SU-DHL-6 (cell line): ENCODE results near the gene LDB3.

Experiments
- H2AFZ ChIP-seq: fragments of 200-600 bp; sonication (generic); 2 replicates; pipeline ENCODE4 v1.6.1; 2014; ENCODE audit warnings: low read depth, mild to moderate bottlenecking, moderate library complexity, mixed read lengths, antibody characterized with exemption, low read length; ENCODE audit not compliant: severe bottlenecking
- H3F3A ChIP-seq: fragments of 200-600 bp; shearing (Covaris generic); 2 replicates; pipeline ENCODE4 v1.6.0; 2016; ENCODE audit warnings: antibody characterized with exemption, mild to moderate bottlenecking; ENCODE audit not compliant: insufficient read depth
- H3K27ac ChIP-seq: fragments of 200-600 bp; sonication (generic); 2 replicates; pipeline ENCODE4 v1.5.1; 2016; ENCODE audit warnings: low read depth, mild to moderate bottlenecking, low read length, moderate library complexity, mixed read lengths
- H3K27me3 ChIP-seq: fragments of 200-600 bp; sonication (generic), shearing (Covaris generic); 2 replicates; pipeline ENCODE4 v1.6.0; 2014; ENCODE audit warnings: mild to moderate bottlenecking, low read length
- H3K36me3 ChIP-seq: fragments of 200-600 bp; sonication (generic); 2 replicates; pipeline ENCODE4 v1.6.1; 2014; ENCODE audit warnings: mild to moderate bottlenecking, low read length, mixed read lengths
- H3K4me2 ChIP-seq: fragments of 300-600, 200-600 bp; shearing (Covaris generic), sonication (generic); 2 replicates; pipeline ENCODE4 v1.6.0; 2014; ENCODE audit warnings: low read length, low read depth, mild to moderate bottlenecking; ENCODE audit not compliant: poor library complexity, severe bottlenecking
- H3K4me3 ChIP-seq: fragments of 200-600 bp; sonication (generic); 2 replicates; pipeline ENCODE4 v1.5.1; 2014; ENCODE audit warnings: antibody characterized with exemption, low read length, mild to moderate bottlenecking, mixed read lengths; ENCODE audit not compliant: insufficient read depth, poor library complexity, severe bottlenecking
- H3K79me2 ChIP-seq: fragments of 200-600 bp; sonication (generic); 2 replicates; pipeline ENCODE4 v1.6.1; 2014; ENCODE audit warnings: mild to moderate bottlenecking, low read length, moderate library complexity; ENCODE audit not compliant: insufficient read depth
- H3K9ac ChIP-seq: fragments of 200-600 bp; sonication (generic); 2 replicates; pipeline ENCODE4 v1.7.0; 2014; ENCODE audit warnings: mild to moderate bottlenecking, low read length
- H3K9me2 ChIP-seq: fragments of 200-600 bp; sonication (generic); replicated peaks from 2 replicates; pipeline ENCODE4 v1.6.1; 2014; ENCODE audit warnings: low read length; ENCODE audit not compliant: insufficient read depth
- H3K9me3 ChIP-seq: fragments of 200-600 bp; sonication (generic); 2 replicates; pipeline ENCODE4 v1.6.1; 2014; ENCODE audit warnings: low read length, mixed read lengths; ENCODE audit not compliant: insufficient read depth
- H4K20me1 ChIP-seq: fragments of 200-600 bp; sonication (generic); 2 replicates; pipeline ENCODE4 v1.6.1; 2014; ENCODE audit warnings: low read depth, mild to moderate bottlenecking, antibody characterized with exemption, low read length, moderate library complexity, mixed read lengths
- CTCF ChIP-seq: fragments of 200-600 bp; sonication (generic); IDR thresholded peaks from one replicate; pipeline ENCODE4 v1.5.1; 2017; ENCODE audit warnings: antibody characterized with exemption, mild to moderate bottlenecking, low read length, moderate library complexity; ENCODE audit not compliant: insufficient read depth, poor library complexity, severe bottlenecking
- EZH2phosphoT487 ChIP-seq: fragments of 200-600 bp; sonication (generic), shearing (Covaris generic); conservative IDR thresholded peaks from 2 replicates; pipeline ENCODE4 v1.6.1; 2018; ENCODE audit warnings: mild to moderate bottlenecking, antibody characterized with exemption, low read length, moderate library complexity, mixed read lengths

LDB3 gene

GRCh38 chr10:86658751-86659150 lies 9.6 kb upstream of the LDB3 start:
- Histone ChIP-seq H3K27me3 (no peaks in the 10 kb centered on the region), H4K20me1 (no peaks in the 10 kb centered on the region), H2AFZ (no peak overlapping the region), H3K36me3 (no peaks in the 10 kb centered on the region), H3F3A (no peaks in the 10 kb centered on the region), H3K4me3 (no peak overlapping the region), H3K79me2 (no peaks in the 10 kb centered on the region), H3K27ac (no peak overlapping the region), H3K9me2 (no peaks in the 10 kb centered on the region), H3K9ac (no peak overlapping the region), H3K9me3 (no peaks in the 10 kb centered on the region), H3K4me2 (no peak overlapping the region)
- TF ChIP-seq CTCF: no peak
- no peak for TF ChIP-seq EZH2phosphoT487

- Histone ChIP-seq H4K20me1 (no peaks in the 10 kb centered on the region), H3K79me2 (no peaks in the 10 kb centered on the region), H3K9me3 (no peaks in the 10 kb centered on the region), H3K9me2 (no peaks in the 10 kb centered on the region), H3K27me3 (no peaks in the 10 kb centered on the region), H3K9ac (no peak overlapping the region), H3K27ac (no peak overlapping the region), H3K4me3 (no peak overlapping the region), H2AFZ (no peak overlapping the region), H3F3A (no peaks in the 10 kb centered on the region), H3K4me2 (no peak overlapping the region), H3K36me3 (no peaks in the 10 kb centered on the region)
- TF ChIP-seq EZH2phosphoT487 (no peak), CTCF (no peak)
These were observed 9.1 kb upstream of the LDB3 start for GRCh38 chr10:86659161-86659691.

GRCh38 chr10:86659721-86660453 lies 8.4 kb upstream of the LDB3 start:
- no peaks in the 10 kb centered on the region for H3F3A ChIP-seq
- H3K9ac ChIP-seq: no peak overlapping the region
- no peak overlapping the region for H3K4me3 ChIP-seq
- no peak overlapping the region for H2AFZ ChIP-seq
- no peak overlapping the region for H3K27ac ChIP-seq
- H3K36me3 ChIP-seq: no peaks in the 10 kb centered on the region
- no peaks in the 10 kb centered on the region for H3K27me3 ChIP-seq
- H3K9me2 ChIP-seq: no peaks in the 10 kb centered on the region
- no peaks in the 10 kb centered on the region for H3K79me2 ChIP-seq
- no peaks in the 10 kb centered on the region for H3K9me3 ChIP-seq
- no peak for TF ChIP-seq EZH2phosphoT487
- no peak for TF ChIP-seq CTCF
- no peak overlapping the region for H3K4me2 ChIP-seq
- no peaks in the 10 kb centered on the region for H4K20me1 ChIP-seq
